Calu3 (cell line): ENCODE measurements around the gene GDF2. TPM values are rescaled to one million over a fixed set of nuclear protein-coding genes. Genes with fewer than 3 reads are reported as not detected.

Experiments
- BruUV-seq: library from RNA; stranded (reverse); fragments of 400-500 nt; replicated peaks from 2 replicates; lab custom pipeline; 2021; lab: Mats Ljungman, UMichigan
- CTCF ChIA-PET: fragments of 300-600 bp; sonication (Branson Sonifier 250); formaldehyde crosslinking; loops from one replicate; lab custom pipeline; 2022; ENCODE audit warnings: antibody characterized with exemption; lab: Charles Lee
- DNase-seq: peaks from one replicate; pipeline ENCODE4 v3.0.0; 2022
- H3K27ac Mint-ChIP-seq: one replicate; pipeline ENCODE4 v1.8.0; 2022; ENCODE audit warnings: mixed read lengths; ENCODE audit not compliant: unreplicated experiment
- H3K27me3 Mint-ChIP-seq: one replicate; pipeline ENCODE4 v1.8.0; 2022; ENCODE audit warnings: mixed read lengths; ENCODE audit not compliant: unreplicated experiment
- H3K36me3 Mint-ChIP-seq: one replicate; pipeline ENCODE4 v1.8.0; 2022; ENCODE audit warnings: mild to moderate bottlenecking, moderate library complexity, mixed read lengths; ENCODE audit not compliant: insufficient read depth, unreplicated experiment
- H3K4me1 Mint-ChIP-seq: one replicate; pipeline ENCODE4 v1.8.0; 2022; ENCODE audit warnings: mild to moderate bottlenecking, low read depth, mixed read lengths; ENCODE audit not compliant: unreplicated experiment
- H3K4me3 Mint-ChIP-seq: one replicate; pipeline ENCODE4 v1.8.0; 2022; ENCODE audit warnings: mild to moderate bottlenecking, low read depth, moderate library complexity, mixed read lengths; ENCODE audit not compliant: unreplicated experiment
- H3K9me3 Mint-ChIP-seq: one replicate; pipeline ENCODE4 v1.8.0; 2022; ENCODE audit warnings: low read depth, mixed read lengths; ENCODE audit not compliant: unreplicated experiment
- CTCF ChIP-seq: fragments of 200-600 bp; IDR thresholded peaks from one replicate; pipeline ENCODE4 v1.8.0; 2022; ENCODE audit warnings: antibody characterized with exemption; ENCODE audit not compliant: unreplicated experiment
- intact Hi-C: fragments of 100-400 bp; cut with micrococcal nuclease; formaldehyde crosslinking; loops from one replicate; pipeline ENCODE4 v1.10.0; 2022; ENCODE audit not compliant: unreplicated experiment
- total RNA-seq: library from RNA; stranded (reverse); gene quantifications from 2 replicates; pipeline ENCODE4 v1.2.3, GENCODE V29; 2022

GDF2 gene
- total RNA-seq, 1 experiment from 2014 or later = not detected

GRCh38 chr10:47308775-47309174 lies 13.5 kb upstream of the GDF2 start:
- TF ChIP-seq CTCF = no peak
- Mint-ChIP-seq H3K27ac (no peak overlapping the region), H3K9me3 (no peaks in the 10 kb centered on the region), H3K4me3 (no peak overlapping the region), H3K4me1 (no peaks in the 10 kb centered on the region), H3K36me3 (no peaks in the 10 kb centered on the region), H3K27me3 (peaks cover 64% of the 10 kb centered on the region)
- BruUV-seq = no TSS peak
- CTCF ChIA-PET = interaction anchor here (1.6 kb wide), 1 partner anchor 261 kb away, joined by 3 read pairs; no protein-coding TSS in a partner anchor
- no peak for DNase-seq
- intact Hi-C loops = no loop called here

- H3K27me3 Mint-ChIP-seq = peaks cover 64% of the 10 kb centered on the region
- peak; percentile 45 for TF ChIP-seq CTCF
- no peaks in the 10 kb centered on the region for H3K4me1 Mint-ChIP-seq
- H3K36me3 Mint-ChIP-seq = no peaks in the 10 kb centered on the region
- no peak overlapping the region for H3K4me3 Mint-ChIP-seq
- no peak overlapping the region for H3K27ac Mint-ChIP-seq
- H3K9me3 Mint-ChIP-seq = no peaks in the 10 kb centered on the region
- no peak for DNase-seq
- intact Hi-C loops = no loop called here
- CTCF ChIA-PET = interaction anchor here (1.6 kb wide), 1 partner anchor 262 kb away, joined by 3 read pairs; no protein-coding TSS in a partner anchor
- no TSS peak for BruUV-seq
Measured at GRCh38 chr10:47309408-47310089, 12.7 kb upstream of the GDF2 start.

- peaks cover 60% of the 10 kb centered on the region for H3K27me3 Mint-ChIP-seq
- H3K9me3 Mint-ChIP-seq = no peaks in the 10 kb centered on the region
- no peak for TF ChIP-seq CTCF
- BruUV-seq = no TSS peak
- no peaks in the 10 kb centered on the region for H3K36me3 Mint-ChIP-seq
- H3K4me1 Mint-ChIP-seq = no peaks in the 10 kb centered on the region
- H3K27ac Mint-ChIP-seq = no peak overlapping the region
- intact Hi-C loops = no loop called here
- no peak for DNase-seq
- CTCF ChIA-PET = no interaction called here
- no peak overlapping the region for H3K4me3 Mint-ChIP-seq
Measured at GRCh38 chr10:47310090-47310505, 12.2 kb upstream of the GDF2 start.

- H3K9me3 Mint-ChIP-seq = no peaks in the 10 kb centered on the region
- no peaks in the 10 kb centered on the region for H3K36me3 Mint-ChIP-seq
- BruUV-seq = no TSS peak
- peak; percentile 67 for DNase-seq
- no peaks in the 10 kb centered on the region for H3K4me1 Mint-ChIP-seq
- CTCF ChIA-PET = interaction anchor here (0.5 to 3.1 kb wide), 10 partner anchors 8 to 318 kb away, joined by 3 to 81 read pairs (median 4); no protein-coding TSS in a partner anchor
- peaks cover 47% of the 10 kb centered on the region for H3K27me3 Mint-ChIP-seq
- no peak overlapping the region for H3K27ac Mint-ChIP-seq
- intact Hi-C loops = no loop called here
- no peak overlapping the region for H3K4me3 Mint-ChIP-seq
- no peak for TF ChIP-seq CTCF
Measured at GRCh38 chr10:47311193-47311931, 10.9 kb upstream of the GDF2 start.
